Endothelial cell (in vitro differentiated cells): Measurements from ENCODE around the gene DOCK4. TPM values are rescaled to one million over a fixed set of nuclear protein-coding genes. Genes with fewer than 3 reads are reported as not detected.

ENCODE experiments used
- DNase-seq: peaks from one replicate; pipeline ENCODE4 v3.0.0; 2021; ENCODE audit warnings: low spot score
- H3K27ac Mint-ChIP-seq: one replicate; pipeline ENCODE4 v1.8.0; 2021; ENCODE audit warnings: mixed read lengths, inconsistent platforms; ENCODE audit not compliant: unreplicated experiment
- H3K27me3 Mint-ChIP-seq: one replicate; pipeline ENCODE4 v1.8.0; 2021; ENCODE audit warnings: mild to moderate bottlenecking, moderate library complexity, mixed read lengths, inconsistent platforms; ENCODE audit not compliant: unreplicated experiment
- H3K36me3 Mint-ChIP-seq: one replicate; pipeline ENCODE4 v1.8.0; 2021; ENCODE audit warnings: mild to moderate bottlenecking, low read depth, mixed read lengths, inconsistent platforms; ENCODE audit not compliant: unreplicated experiment
- H3K4me1 Mint-ChIP-seq: one replicate; pipeline ENCODE4 v1.8.0; 2021; ENCODE audit warnings: mild to moderate bottlenecking, mixed read lengths, inconsistent platforms; ENCODE audit not compliant: unreplicated experiment
- H3K4me3 Mint-ChIP-seq: one replicate; pipeline ENCODE4 v1.8.0; 2021; ENCODE audit warnings: mild to moderate bottlenecking, mixed read lengths, inconsistent platforms; ENCODE audit not compliant: unreplicated experiment
- H3K9me3 Mint-ChIP-seq: one replicate; pipeline ENCODE4 v1.8.0; 2021; ENCODE audit warnings: mixed read lengths, inconsistent platforms; ENCODE audit not compliant: unreplicated experiment
- total RNA-seq: library from RNA; stranded (reverse); fragmentation: NEBNext Ultra II Directional; extraction: Animal tissue kit (Norgen Biotek cat#: 25700); gene quantifications from one replicate; pipeline ENCODE4 v1.2.1, GENCODE V29; 2021; ENCODE audit not compliant: unreplicated experiment
- TF ChIP-seq, protein P1 (sequence below): fragments of 200-600 bp; sonication (generic); IDR thresholded peaks from one replicate; pipeline ENCODE4 v1.5.0; 2021; ENCODE audit warnings: antibody characterized with exemption; ENCODE audit not compliant: unreplicated experiment

The DOCK4 gene
- total RNA-seq, 1 donor from 2014 or later = 99.2 TPM

DNA sequence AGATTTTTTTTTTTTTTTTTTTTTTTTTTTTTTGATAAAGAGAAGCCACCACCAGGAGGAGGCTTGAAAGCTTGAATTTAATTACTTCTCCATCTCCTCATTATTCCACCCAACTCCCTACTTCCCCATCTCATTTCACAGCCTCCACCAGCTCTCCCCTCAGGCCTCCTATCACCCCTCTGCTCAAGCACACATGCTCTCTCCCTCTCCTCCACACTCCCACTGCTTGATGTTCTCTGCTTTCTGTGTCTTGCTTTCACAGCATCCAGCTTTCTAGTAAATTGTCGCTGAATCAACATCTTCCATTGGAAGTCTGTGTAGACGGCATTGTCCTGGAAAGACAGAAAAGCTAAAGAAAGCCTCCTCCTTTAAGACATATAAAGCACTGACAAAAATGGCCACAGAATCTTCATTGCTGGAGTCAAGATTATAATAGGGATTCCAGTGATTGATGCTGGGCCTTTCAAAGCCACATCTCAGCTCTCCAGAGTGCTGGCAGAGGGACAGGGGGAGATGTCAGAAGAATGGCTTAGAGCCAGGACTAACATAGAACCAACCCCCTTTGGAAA is 58.3 kb downstream of the DOCK4 start:
- no peak for DNase-seq
- Mint-ChIP-seq H3K27ac (no peak overlapping the region), H3K9me3 (no peaks in the 10 kb centered on the region), H3K36me3 (peaks cover 4% of the 10 kb centered on the region), H3K27me3 (no peaks in the 10 kb centered on the region), H3K4me3 (no peak overlapping the region), H3K4me1 (peaks cover 36% of the 10 kb centered on the region)
- TF ChIP-seq, protein P1, sequence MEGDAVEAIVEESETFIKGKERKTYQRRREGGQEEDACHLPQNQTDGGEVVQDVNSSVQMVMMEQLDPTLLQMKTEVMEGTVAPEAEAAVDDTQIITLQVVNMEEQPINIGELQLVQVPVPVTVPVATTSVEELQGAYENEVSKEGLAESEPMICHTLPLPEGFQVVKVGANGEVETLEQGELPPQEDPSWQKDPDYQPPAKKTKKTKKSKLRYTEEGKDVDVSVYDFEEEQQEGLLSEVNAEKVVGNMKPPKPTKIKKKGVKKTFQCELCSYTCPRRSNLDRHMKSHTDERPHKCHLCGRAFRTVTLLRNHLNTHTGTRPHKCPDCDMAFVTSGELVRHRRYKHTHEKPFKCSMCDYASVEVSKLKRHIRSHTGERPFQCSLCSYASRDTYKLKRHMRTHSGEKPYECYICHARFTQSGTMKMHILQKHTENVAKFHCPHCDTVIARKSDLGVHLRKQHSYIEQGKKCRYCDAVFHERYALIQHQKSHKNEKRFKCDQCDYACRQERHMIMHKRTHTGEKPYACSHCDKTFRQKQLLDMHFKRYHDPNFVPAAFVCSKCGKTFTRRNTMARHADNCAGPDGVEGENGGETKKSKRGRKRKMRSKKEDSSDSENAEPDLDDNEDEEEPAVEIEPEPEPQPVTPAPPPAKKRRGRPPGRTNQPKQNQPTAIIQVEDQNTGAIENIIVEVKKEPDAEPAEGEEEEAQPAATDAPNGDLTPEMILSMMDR = no peak

DNA sequence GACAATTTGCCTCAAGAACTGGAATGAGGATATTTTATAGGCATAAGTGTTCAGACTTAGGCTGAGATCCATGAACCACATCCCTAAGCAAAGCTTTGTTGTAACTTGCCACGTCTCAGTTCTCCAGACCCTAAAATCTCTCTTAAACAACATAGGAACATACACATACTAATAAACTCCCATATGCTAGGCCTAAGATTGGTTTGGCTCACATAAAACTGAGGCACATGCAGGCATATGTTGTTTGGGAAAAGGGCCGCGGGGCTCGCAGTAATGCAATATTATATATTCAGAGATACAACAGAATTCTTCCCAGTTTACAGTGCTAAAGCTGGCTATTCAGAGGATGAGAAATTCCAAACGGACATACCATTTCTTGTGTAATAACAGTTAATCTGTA is 61.0 kb downstream of the DOCK4 start:
- Mint-ChIP-seq H3K9me3 (no peaks in the 10 kb centered on the region), H3K27me3 (no peaks in the 10 kb centered on the region), H3K36me3 (peaks cover 4% of the 10 kb centered on the region), H3K27ac (no peak overlapping the region), H3K4me1 (peaks cover 48% of the 10 kb centered on the region), H3K4me3 (no peak overlapping the region)
- DNase-seq = no peak
- TF ChIP-seq, protein P1 = no peak

DNA sequence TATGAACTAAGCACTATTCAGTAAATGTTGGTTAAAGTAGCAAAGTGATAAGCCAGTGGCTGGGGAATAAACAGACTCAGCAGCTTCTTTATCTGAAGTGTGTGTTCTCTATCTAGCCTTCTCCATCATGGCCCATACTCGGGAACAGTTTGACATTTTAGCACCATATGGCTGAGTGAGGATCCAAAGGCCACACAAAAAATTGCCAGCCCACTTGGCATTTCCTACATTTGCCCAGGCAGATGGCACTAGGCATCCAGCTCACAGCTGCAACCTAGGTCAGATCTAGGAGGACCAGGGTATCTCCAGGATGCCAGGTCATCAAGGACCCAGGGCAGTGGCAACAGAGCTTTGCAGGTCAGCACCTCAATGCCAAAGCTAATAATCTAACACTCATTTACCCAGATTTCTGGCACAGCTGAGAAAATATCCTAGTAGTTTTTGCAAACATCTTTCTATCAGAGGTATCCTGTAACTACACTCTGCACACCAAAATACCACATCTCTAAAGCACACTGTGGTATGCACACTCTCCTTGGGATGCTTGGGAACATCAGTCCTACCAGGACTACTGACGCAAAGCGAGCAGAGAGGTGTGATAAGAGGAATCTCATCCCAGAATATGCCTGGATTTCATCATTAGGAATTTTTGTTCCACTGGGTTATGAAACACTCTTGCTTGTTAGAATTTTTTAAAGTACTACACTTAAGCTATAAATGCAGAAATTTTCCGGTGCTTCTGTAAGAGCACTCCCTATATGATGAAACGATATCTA is 61.7 kb downstream of the DOCK4 start:
- Mint-ChIP-seq H3K36me3 (peaks cover 4% of the 10 kb centered on the region), H3K4me3 (no peak overlapping the region), H3K4me1 (peaks cover 53% of the 10 kb centered on the region), H3K27ac (no peak overlapping the region), H3K27me3 (no peaks in the 10 kb centered on the region), H3K9me3 (no peaks in the 10 kb centered on the region)
- no peak for DNase-seq
- TF ChIP-seq, protein P1 = no peak

DNA sequence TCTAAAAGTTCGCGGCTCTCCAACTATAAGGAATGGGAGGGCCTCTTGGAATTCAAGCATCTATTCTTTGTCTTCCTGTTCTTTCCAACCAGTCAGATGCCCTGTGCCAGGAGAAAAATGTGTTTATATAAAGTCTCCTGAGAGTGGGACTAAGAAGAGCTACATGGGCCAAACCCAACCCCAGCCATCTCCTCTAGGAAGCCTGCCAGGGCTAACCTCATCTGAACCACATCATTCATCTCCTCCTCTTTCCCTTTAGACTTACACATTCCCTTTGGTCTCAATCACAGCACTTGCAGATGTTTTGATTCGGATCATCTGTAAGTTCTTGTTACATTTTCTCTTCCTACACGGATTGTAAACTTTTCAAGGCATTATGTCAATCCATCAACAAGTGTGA is 62.6 kb downstream of the DOCK4 start:
- H3K27me3 Mint-ChIP-seq = no peaks in the 10 kb centered on the region
- peaks cover 4% of the 10 kb centered on the region for H3K36me3 Mint-ChIP-seq
- TF ChIP-seq, protein P1 = no peak
- peak overlapping the region; percentile 61 for H3K27ac Mint-ChIP-seq
- peaks cover 48% of the 10 kb centered on the region for H3K4me1 Mint-ChIP-seq
- H3K9me3 Mint-ChIP-seq = no peaks in the 10 kb centered on the region
- no peak overlapping the region for H3K4me3 Mint-ChIP-seq
- DNase-seq = no peak

- Mint-ChIP-seq H3K9me3 (no peaks in the 10 kb centered on the region), H3K4me3 (no peak overlapping the region), H3K27ac (peak overlapping the region; percentile 73), H3K4me1 (peaks cover 48% of the 10 kb centered on the region), H3K27me3 (no peaks in the 10 kb centered on the region), H3K36me3 (peaks cover 4% of the 10 kb centered on the region)
- no peak for DNase-seq
- TF ChIP-seq, protein P1 = no peak
Measured at GRCh38 chr7:112143136-112143535, 63.1 kb downstream of the DOCK4 start.
